OCI-LY3 (cell line): ENCODE results near the gene SORCS3.

Experiments used
- CTCF ChIP-seq: fragments of 200-600, 300-600 bp; sonication (generic); IDR thresholded peaks from 2 replicates; pipeline ENCODE4 v1.5.1; 2014; ENCODE audit warnings: antibody characterized with exemption, low read length, low read depth
- EZH2phosphoT487 ChIP-seq: fragments of 200-600 bp; shearing (Covaris generic); IDR thresholded peaks from 2 replicates; pipeline ENCODE4 v1.6.1; 2018; ENCODE audit warnings: antibody characterized with exemption, mixed run types, low read depth

GRCh38 chr10:104617831-104618230 lies 23.3 kb upstream of the SORCS3 start:
- TF ChIP-seq CTCF (no peak), EZH2phosphoT487 (no peak)
